ENCODE measurements around the gene STK32B.

Gene STK32B

DNA sequence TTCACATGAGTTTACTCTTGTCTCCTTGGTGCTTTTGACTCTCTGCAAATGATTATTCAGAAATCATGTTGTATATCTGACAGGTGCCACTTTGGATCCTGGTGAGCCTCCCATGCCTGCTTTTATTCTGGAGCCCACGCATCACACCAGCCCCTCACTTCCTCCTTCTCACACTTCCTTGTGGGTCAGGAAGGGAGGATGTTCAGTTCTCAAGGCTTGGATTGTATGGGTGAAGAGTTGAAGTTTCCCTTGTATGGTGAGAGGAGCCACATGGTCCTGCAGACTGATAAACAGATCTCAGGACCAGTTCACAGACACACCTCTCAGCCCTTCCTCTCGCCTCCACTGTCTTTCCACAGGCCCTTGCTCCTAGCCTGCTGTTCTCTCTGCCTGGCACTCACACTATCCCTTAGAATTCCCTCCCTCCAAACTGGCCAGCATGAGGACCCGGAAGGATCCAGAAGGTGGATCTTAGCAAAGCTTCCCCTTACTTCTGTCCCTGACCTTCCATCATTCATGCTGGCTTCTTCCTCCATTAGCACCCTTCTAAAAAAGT, 92.1 kb downstream of the STK32B start:
- no peaks in the 10 kb centered on the region for H3K27me3 ChIP-seq (ENCODE audit: control insufficient read depth in 1 of 2, insufficient read depth in 2 of 2, low read length in 2 of 2)
- no peak overlapping the region for H3K4me3 ChIP-seq (ENCODE audit: low read depth in 1 of 2, low read length in 2 of 2)
- H3K4me1 ChIP-seq (ENCODE audit: control insufficient read depth in 1 of 2, insufficient read depth in 2 of 2, low read length in 2 of 2), result peaks cover 0 to 5% of the 10 kb centered on the region in 2 donors
- H3K36me3 ChIP-seq (ENCODE audit: control insufficient read depth in 1 of 2, insufficient read depth in 2 of 2, low read length in 2 of 2), result no peaks in the 10 kb centered on the region
- no peak overlapping the region for H3K27ac ChIP-seq (ENCODE audit: low read depth, low read length)
- H3K9me3 ChIP-seq (ENCODE audit: control insufficient read depth in 1 of 2, low read length in 2 of 2), result no peaks in the 10 kb centered on the region
- H3K9ac ChIP-seq (ENCODE audit: low read depth in 1 of 2, low read length in 2 of 2), result no peak overlapping the region

DNA sequence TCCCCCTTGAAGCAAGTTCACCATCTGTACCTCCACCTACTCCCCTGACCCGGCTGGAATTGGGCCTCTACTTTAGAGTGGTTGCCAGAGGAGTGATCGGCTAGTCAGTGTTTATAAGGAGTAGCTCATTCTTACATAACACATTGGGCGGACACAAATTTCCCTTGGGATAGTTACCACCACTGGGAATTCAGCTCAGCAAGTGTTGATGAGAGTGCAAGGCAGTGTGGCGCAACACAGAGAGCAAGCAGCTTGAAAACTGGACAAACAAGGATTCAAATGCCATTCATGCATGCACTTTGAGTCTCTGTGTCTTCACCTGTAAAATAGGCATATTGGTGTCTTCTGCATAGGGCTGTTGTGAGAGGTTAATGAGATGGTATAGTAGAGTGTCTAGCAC, 92.7 kb downstream of the STK32B start:
- no peak overlapping the region for H3K9ac ChIP-seq (ENCODE audit: low read depth in 1 of 2, low read length in 2 of 2)
- no peaks in the 10 kb centered on the region for H3K4me1 ChIP-seq (ENCODE audit: control insufficient read depth in 1 of 2, insufficient read depth in 2 of 2, low read length in 2 of 2)
- no peaks in the 10 kb centered on the region for H3K27me3 ChIP-seq (ENCODE audit: control insufficient read depth in 1 of 2, insufficient read depth in 2 of 2, low read length in 2 of 2)
- no peaks in the 10 kb centered on the region for H3K36me3 ChIP-seq (ENCODE audit: control insufficient read depth in 1 of 2, insufficient read depth in 2 of 2, low read length in 2 of 2)
- no peak overlapping the region for H3K27ac ChIP-seq (ENCODE audit: low read depth, low read length)
- H3K4me3 ChIP-seq (ENCODE audit: low read depth in 1 of 2, low read length in 2 of 2), result no peak overlapping the region
- H3K9me3 ChIP-seq (ENCODE audit: control insufficient read depth in 1 of 2, low read length in 2 of 2), result no peaks in the 10 kb centered on the region

DNA sequence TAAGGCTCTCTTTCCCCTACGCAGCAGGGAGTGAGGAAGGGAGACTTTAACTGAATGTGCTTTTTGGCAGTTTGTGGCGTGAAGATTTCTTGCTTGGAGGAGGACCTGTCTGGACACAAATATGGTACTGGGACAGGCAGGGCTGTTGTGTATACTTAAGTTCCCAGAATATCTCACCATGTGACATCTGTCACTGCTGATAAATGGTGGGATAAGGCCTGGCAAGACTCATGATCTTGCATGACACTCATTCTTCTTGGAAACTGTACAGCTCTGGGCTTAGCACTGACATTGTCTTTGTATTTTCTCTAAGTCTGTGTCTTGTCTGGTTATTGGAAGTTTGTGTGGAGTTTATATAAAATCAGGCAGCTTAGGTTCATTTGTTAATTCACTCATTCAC, 93.1 kb downstream of the STK32B start:
- no peak overlapping the region for H3K4me3 ChIP-seq (ENCODE audit: low read depth in 1 of 2, low read length in 2 of 2)
- no peaks in the 10 kb centered on the region for H3K27me3 ChIP-seq (ENCODE audit: control insufficient read depth in 1 of 2, insufficient read depth in 2 of 2, low read length in 2 of 2)
- H3K27ac ChIP-seq (ENCODE audit: low read depth, low read length), result no peak overlapping the region

DNA sequence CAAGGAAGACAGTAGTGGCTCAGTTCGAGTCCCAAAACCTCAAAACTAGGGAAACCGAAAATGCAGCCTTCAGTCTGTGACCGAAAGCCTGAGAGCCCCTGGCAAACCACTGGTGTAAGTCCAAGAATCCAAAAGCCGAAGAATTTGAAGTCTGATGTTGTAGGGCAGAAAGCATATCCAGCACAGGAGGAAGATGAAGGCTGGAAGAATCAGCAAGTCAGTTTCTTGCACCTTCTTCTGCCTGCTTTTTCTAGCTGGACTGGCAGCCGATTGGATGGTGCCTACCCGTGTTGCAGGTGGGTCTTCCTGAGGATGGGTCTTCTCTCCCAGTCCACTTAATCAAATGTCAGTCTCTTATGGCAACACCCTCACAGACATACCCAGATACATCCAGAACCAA, 95.0 kb downstream of the STK32B start:
- Histone ChIP-seq H3K27ac (ENCODE audit: low read depth, low read length) (no peak overlapping the region), H3K9ac (ENCODE audit: low read depth in 1 of 2, low read length in 2 of 2) (no peak overlapping the region), H3K9me3 (ENCODE audit: control insufficient read depth in 1 of 2, low read length in 2 of 2) (no peaks in the 10 kb centered on the region), H3K4me1 (ENCODE audit: control insufficient read depth in 1 of 2, insufficient read depth in 2 of 2, low read length in 2 of 2) (no peaks in the 10 kb centered on the region), H3K27me3 (ENCODE audit: control insufficient read depth in 1 of 2, insufficient read depth in 2 of 2, low read length in 2 of 2) (no peaks in the 10 kb centered on the region), H3K36me3 (ENCODE audit: control insufficient read depth in 1 of 2, insufficient read depth in 2 of 2, low read length in 2 of 2) (no peaks in the 10 kb centered on the region), H3K4me3 (ENCODE audit: low read depth in 1 of 2, low read length in 2 of 2) (no peak overlapping the region)

More for the DNA sequence above, 93.1 kb downstream of the STK32B start:
- H3K9ac ChIP-seq (ENCODE audit: low read depth in 1 of 2, low read length in 2 of 2), result no peak overlapping the region
- H3K9me3 ChIP-seq (ENCODE audit: control insufficient read depth in 1 of 2, low read length in 2 of 2), result no peaks in the 10 kb centered on the region
- H3K36me3 ChIP-seq (ENCODE audit: control insufficient read depth in 1 of 2, insufficient read depth in 2 of 2, low read length in 2 of 2), result no peaks in the 10 kb centered on the region
- H3K4me1 ChIP-seq (ENCODE audit: control insufficient read depth in 1 of 2, insufficient read depth in 2 of 2, low read length in 2 of 2), result no peaks in the 10 kb centered on the region

DNA sequence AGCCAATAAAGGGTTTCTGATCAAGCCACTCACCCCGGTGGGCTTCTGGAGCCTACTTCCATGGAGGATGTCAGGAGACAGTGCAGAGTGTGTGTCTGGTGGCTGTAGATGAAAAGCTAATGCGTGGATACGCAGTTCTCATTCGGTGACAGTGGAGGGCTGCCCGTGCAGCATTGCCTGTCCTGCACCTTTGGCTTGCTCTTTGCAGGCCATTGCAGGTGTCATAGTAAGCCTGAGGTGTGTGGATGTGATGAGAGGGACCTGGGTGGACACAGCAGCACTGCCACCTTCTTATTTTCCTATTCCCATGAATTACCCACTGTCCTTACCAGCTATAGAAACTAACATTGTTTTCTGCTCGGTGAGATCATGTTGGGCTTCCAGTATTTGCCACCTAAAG, 101.2 kb downstream of the STK32B start:
- H3K4me1 ChIP-seq (ENCODE audit: control insufficient read depth in 1 of 2, insufficient read depth in 2 of 2, low read length in 2 of 2), result no peaks in the 10 kb centered on the region
- H3K9ac ChIP-seq (ENCODE audit: low read depth in 1 of 2, low read length in 2 of 2), result no peak overlapping the region
- H3K9me3 ChIP-seq (ENCODE audit: control insufficient read depth in 1 of 2, low read length in 2 of 2), result no peaks in the 10 kb centered on the region
- no peak overlapping the region for H3K4me3 ChIP-seq (ENCODE audit: low read depth in 1 of 2, low read length in 2 of 2)
- no peaks in the 10 kb centered on the region for H3K27me3 ChIP-seq (ENCODE audit: control insufficient read depth in 1 of 2, insufficient read depth in 2 of 2, low read length in 2 of 2)
- H3K27ac ChIP-seq (ENCODE audit: low read depth, low read length), result no peak overlapping the region
- no peaks in the 10 kb centered on the region for H3K36me3 ChIP-seq (ENCODE audit: control insufficient read depth in 1 of 2, insufficient read depth in 2 of 2, low read length in 2 of 2)

DNA sequence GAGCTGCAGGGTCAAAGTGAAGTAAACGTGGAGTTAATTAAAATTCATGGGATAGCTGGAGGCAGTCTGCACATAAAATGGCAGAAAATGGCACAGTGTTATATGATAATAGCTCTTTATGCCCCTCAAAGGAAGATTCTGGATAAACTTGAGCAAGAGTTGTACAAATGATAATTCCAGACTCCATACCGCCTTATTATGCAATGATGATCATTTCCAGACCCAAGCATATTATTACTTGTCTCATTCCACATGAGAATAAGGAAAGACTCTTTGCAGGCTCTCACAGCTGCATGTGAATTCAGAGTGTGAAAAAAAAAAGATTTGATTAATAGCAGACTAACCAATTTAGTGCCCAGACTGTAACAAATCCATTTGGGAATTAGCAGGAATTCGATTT, 105.4 kb downstream of the STK32B start:
- Histone ChIP-seq H3K27me3 (ENCODE audit: control insufficient read depth in 1 of 2, insufficient read depth in 2 of 2, low read length in 2 of 2) (no peaks in the 10 kb centered on the region), H3K4me3 (ENCODE audit: low read depth in 1 of 2, low read length in 2 of 2) (no peak overlapping the region), H3K27ac (ENCODE audit: low read depth, low read length) (no peak overlapping the region), H3K4me1 (ENCODE audit: control insufficient read depth in 1 of 2, insufficient read depth in 2 of 2, low read length in 2 of 2) (no peaks in the 10 kb centered on the region), H3K9ac (ENCODE audit: low read depth in 1 of 2, low read length in 2 of 2) (no peak overlapping the region), H3K36me3 (ENCODE audit: control insufficient read depth in 1 of 2, insufficient read depth in 2 of 2, low read length in 2 of 2) (no peaks in the 10 kb centered on the region), H3K9me3 (ENCODE audit: control insufficient read depth in 1 of 2, low read length in 2 of 2) (no peaks in the 10 kb centered on the region)

DNA sequence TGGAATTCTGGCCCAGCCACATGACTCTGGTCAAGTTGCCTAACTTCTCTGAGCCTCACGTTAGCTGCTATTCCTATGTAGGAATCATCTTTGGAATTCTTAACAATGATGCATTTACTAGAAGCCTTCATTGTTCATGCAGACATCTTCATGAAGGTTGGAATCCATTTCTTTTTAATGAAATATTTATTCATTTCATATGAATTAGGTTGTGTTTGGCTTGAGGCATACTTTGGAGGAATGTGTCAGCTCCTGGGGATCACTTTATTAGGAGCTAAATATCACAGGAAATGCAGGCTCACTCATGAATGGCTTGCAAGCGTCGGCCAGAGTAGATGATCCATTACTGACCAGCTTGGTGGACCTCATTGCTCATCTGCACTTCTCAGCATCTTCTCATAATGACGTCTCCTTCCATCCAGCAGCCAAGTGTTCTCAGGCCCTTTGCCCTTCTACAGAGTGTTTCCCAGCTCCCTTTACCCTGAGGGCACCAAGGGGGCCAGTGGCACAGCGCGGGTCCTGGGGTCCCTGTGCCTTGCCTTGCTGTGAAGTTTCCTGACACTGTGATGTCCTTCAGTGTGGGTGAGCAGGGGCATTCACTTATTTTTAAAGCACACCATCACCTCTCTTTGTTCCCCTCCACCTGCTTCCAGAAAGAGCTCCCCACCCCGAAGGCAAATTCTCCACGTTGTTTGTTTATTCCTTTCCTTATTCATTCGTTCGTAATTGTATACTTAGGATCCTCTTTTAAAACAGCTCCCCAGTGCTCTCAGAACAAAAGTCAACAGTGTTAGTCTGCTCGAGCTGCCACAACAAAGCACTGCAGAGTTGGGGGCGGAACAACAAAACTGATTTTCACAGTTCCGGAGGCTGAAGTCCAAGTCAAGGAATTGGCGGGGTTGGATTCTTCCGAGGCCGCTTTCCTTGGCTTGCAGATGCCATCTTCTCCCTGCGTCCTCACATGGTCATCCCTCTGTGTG, 106.8 kb downstream of the STK32B start:
- no peak overlapping the region for H3K27ac ChIP-seq (ENCODE audit: low read depth, low read length)
- H3K4me3 ChIP-seq (ENCODE audit: low read depth in 1 of 2, low read length in 2 of 2), result no peak overlapping the region
- no peak overlapping the region for H3K9ac ChIP-seq (ENCODE audit: low read depth in 1 of 2, low read length in 2 of 2)
- no peaks in the 10 kb centered on the region for H3K9me3 ChIP-seq (ENCODE audit: control insufficient read depth in 1 of 2, low read length in 2 of 2)
- H3K27me3 ChIP-seq (ENCODE audit: control insufficient read depth in 1 of 2, insufficient read depth in 2 of 2, low read length in 2 of 2), result no peaks in the 10 kb centered on the region
- H3K36me3 ChIP-seq (ENCODE audit: control insufficient read depth in 1 of 2, insufficient read depth in 2 of 2, low read length in 2 of 2), result no peaks in the 10 kb centered on the region
- no peaks in the 10 kb centered on the region for H3K4me1 ChIP-seq (ENCODE audit: control insufficient read depth in 1 of 2, insufficient read depth in 2 of 2, low read length in 2 of 2)

DNA sequence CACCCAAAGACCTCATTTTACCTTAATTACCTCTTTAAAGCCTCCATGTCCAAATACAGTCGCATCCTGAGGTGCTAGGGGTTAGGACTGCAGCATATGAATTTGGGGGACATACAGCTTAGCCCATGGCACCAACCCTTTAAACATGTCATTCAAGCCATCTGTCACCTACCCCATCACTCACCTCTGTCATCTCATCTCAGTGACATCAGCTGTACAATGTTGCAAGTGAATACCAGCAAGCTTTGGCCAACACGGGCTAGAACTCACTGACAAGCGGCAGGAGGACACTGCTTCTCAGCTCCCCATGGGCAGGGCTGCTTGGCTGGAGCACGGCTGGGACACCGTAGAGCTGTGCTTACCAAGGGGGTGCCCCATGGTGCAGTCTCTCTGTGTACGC, 107.5 kb downstream of the STK32B start:
- no peak overlapping the region for H3K4me3 ChIP-seq (ENCODE audit: low read depth in 1 of 2, low read length in 2 of 2)
- H3K4me1 ChIP-seq (ENCODE audit: control insufficient read depth in 1 of 2, insufficient read depth in 2 of 2, low read length in 2 of 2), result no peaks in the 10 kb centered on the region
- no peaks in the 10 kb centered on the region for H3K36me3 ChIP-seq (ENCODE audit: control insufficient read depth in 1 of 2, insufficient read depth in 2 of 2, low read length in 2 of 2)
- H3K9me3 ChIP-seq (ENCODE audit: control insufficient read depth in 1 of 2, low read length in 2 of 2), result no peaks in the 10 kb centered on the region
- H3K27me3 ChIP-seq (ENCODE audit: control insufficient read depth in 1 of 2, insufficient read depth in 2 of 2, low read length in 2 of 2), result no peaks in the 10 kb centered on the region
- H3K27ac ChIP-seq (ENCODE audit: low read depth, low read length), result no peak overlapping the region
- H3K9ac ChIP-seq (ENCODE audit: low read depth in 1 of 2, low read length in 2 of 2), result no peak overlapping the region

DNA sequence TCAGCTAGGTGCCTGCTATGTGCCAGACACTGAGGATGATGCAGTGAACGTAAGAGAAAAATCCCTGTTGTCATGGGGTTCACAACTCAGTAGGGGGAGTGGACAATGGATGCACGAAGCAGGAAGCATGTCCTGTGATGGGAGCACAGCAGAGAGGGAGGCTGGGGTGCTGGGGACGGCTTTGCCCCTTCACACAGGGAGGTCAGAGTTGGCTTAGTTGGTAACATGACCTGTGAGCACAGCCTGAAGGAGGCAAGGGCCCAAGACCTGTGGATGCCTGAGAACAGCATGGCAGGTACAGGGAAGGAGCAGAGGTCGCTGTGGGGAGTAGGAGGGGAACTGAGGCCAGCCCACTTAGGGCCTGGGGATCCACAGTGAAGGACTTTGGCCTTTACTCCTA, 109.4 kb downstream of the STK32B start:
- Histone ChIP-seq H3K4me1 (ENCODE audit: control insufficient read depth in 1 of 2, insufficient read depth in 2 of 2, low read length in 2 of 2) (no peaks in the 10 kb centered on the region), H3K4me3 (ENCODE audit: low read depth in 1 of 2, low read length in 2 of 2) (no peak overlapping the region), H3K9me3 (ENCODE audit: control insufficient read depth in 1 of 2, low read length in 2 of 2) (no peaks in the 10 kb centered on the region), H3K27me3 (ENCODE audit: control insufficient read depth in 1 of 2, insufficient read depth in 2 of 2, low read length in 2 of 2) (no peaks in the 10 kb centered on the region), H3K9ac (ENCODE audit: low read depth in 1 of 2, low read length in 2 of 2) (no peak overlapping the region), H3K27ac (ENCODE audit: low read depth, low read length) (no peak overlapping the region), H3K36me3 (ENCODE audit: control insufficient read depth in 1 of 2, insufficient read depth in 2 of 2, low read length in 2 of 2) (no peaks in the 10 kb centered on the region)

DNA sequence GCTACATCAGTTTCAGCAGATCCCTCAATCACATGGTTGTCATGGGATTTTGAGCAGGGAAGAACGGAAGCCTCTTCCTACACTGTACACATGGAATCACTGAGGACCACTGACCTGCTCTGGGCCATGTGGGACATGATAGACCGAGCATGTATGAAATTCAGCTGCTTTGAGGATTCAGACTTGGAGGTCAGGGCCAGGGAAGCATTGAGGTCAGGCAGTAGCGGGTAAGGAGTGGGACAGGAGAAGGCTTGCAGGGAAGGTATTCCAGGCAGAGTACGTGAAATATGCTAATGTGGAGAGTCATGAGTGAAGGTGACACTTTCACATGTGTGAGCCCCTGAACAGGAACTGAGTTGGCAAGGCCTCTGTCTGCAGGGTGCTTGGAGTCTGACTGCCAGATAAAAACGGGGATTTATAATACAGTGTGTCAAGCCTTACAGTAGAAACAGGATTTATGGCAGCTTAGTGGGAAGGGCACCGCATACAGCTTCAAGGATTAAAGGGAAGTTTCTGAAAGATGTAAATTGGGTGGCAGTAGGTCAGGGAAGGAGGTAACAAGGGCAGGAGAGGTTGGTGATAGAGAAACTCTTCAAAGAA, 111.7 kb downstream of the STK32B start:
- no peaks in the 10 kb centered on the region for H3K4me1 ChIP-seq (ENCODE audit: control insufficient read depth in 1 of 2, insufficient read depth in 2 of 2, low read length in 2 of 2)
- H3K36me3 ChIP-seq (ENCODE audit: control insufficient read depth in 1 of 2, insufficient read depth in 2 of 2, low read length in 2 of 2), result no peaks in the 10 kb centered on the region
- no peak overlapping the region for H3K4me3 ChIP-seq (ENCODE audit: low read depth in 1 of 2, low read length in 2 of 2)
- H3K27me3 ChIP-seq (ENCODE audit: control insufficient read depth in 1 of 2, insufficient read depth in 2 of 2, low read length in 2 of 2), result no peaks in the 10 kb centered on the region
- H3K27ac ChIP-seq (ENCODE audit: low read depth, low read length), result no peak overlapping the region
- H3K9ac ChIP-seq (ENCODE audit: low read depth in 1 of 2, low read length in 2 of 2), result no peak overlapping the region
- H3K9me3 ChIP-seq (ENCODE audit: control insufficient read depth in 1 of 2, low read length in 2 of 2), result no peaks in the 10 kb centered on the region

Measured in duodenal mucosa (tissue), 2 donors.